ENCODE results near the gene SLX4IP.
"Not testable (repeated sequence)": the region's sequence is repeated elsewhere in the genome, so short reads cannot be mapped to it uniquely, and the experiment has no call there.

The SLX4IP gene

DNA sequence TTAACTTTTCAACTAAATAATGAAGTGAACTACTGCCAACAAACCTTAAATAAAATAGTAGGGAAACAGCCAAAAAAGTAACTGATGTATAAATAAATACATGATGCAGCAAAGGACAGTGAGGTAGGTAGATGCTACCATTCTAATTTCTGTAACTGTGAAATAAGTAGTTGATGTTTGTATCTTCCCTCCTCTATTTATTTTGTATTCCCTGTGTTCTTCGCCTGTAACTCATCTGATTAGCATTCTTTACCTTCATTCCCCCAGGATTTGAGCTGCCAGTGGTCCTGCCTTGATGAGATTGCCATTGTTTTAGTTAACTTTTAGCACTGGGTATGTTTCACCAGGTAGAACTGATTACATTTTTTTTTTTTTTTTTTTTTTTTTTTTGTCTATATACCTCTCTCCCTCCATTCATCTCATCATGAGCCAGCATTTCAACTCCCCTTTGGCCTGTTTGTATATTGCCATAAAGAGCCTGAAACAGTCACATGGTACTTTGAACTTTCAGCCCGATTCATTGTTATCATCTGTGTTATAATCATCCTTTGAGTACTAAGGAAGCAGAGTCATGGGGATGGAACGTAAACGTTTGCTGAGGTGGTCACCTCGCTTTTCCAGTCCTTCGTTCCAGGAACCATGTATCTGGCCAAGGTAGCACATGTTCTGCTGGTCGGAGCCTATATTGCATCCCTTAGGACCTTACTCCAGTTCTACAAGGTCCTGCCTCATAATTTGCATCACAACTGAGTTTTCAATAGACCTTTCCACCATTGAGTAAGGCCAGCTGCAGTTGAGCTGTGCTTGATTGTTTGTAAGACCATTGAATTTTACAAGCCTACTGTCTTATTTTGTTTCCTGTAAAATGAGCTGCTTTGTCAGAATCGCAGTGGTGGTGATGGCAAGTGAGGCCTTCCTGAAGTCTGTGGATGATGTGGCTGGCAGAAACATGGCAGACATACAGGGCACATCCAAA is 131.1 kb downstream of the SLX4IP start:
- no peak overlapping the region for H3K4me3 ChIP-seq (ENCODE audit: low read depth, low read length)

DNA sequence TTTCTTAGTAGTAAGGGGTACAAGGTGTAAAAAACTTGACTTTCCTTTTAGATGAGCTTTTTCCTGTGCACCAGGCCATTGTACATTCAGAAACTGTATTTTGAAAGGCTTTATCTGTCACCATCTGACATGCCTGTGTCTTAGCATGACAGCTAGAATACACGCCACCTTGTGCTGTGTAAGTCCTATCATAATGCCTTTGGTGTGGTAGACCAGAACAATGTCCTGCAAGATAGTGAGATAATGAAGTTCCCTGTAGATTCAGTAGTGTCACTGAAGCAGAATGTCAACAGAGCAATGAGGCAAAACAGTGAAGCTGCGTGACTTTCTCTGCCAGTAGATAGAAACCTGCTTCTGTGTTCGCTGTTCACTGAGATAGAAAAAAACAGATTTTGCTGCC is 132.9 kb downstream of the SLX4IP start:
- no peak overlapping the region for H3K4me3 ChIP-seq (ENCODE audit: low read depth, low read length)

DNA sequence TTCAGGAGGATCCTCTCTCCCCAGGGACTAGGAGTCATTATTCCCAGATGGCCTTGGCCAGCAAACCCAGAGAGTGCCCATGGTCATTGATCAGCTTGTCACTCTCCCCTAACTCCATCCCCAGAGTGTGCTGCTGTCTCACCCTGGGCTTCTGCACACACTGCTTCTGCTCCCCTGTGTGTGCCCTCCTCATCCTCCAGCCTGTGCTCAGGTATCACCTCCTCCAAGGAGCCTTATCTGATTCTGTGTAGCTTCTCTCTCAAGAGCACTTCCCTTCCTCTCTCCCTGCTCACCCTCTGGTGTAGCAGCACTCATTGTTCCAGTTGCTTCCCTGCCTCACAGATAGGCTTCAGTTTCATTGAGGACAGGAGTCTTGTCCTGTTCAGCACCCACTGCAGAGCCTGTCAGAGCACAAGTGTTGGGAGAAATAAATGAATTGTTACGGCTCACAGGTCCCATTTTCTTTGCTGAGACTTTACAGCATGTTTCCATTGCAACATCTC is 136.3 kb downstream of the SLX4IP start:
- H3K4me3 ChIP-seq (ENCODE audit: low read depth, low read length) = no peak overlapping the region

DNA sequence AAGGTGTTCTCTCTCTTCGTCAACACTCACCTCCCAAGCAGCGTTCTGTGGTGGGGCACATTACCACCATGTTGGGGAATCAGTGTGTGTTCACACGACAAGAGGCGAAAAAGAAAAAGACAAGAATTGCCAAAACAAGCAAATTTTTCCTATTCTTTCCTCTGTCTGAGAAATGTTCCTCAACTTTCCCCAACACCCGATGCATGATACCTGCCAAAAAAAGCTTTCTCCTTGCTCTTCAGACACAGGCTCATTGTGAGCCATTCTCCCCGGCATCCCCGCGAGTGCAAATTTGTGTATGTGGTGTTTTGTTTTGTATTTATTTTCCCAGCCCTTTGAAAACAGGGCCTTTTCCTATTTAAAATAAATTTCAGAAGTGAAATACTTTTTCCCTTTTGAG is 137.7 kb downstream of the SLX4IP start:
- H3K4me3 ChIP-seq (ENCODE audit: low read depth, low read length) = no peak overlapping the region

DNA sequence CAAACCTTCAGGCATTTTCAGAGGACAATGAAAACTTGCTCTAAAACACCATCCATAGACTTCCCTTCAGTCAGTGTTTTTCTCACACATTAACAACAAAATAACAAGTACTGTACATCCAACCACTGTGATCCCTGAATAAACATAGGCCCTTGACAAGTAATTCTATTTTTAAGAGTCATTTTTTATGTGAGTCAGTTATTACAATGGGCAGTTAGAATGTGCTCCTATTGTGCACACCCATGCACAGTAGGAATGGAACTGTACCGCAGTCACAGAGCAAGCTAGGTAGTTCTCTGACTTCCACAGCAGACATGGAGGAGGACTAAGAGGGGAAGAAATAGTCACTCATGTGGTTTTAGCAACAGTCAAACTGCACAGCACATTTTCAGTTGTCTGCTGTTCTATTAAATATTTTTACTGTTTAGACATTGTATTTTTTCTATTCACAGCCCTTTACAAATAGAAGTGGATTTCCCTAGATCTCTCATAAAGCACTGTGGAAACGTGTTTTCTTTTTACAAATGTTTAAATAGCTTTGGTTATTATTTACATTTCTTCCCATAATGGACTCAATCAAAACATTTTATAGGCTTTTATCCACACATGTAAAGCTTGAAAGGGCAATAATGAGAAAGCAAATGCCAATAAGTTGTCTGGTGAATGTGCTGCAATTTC is 138.3 kb downstream of the SLX4IP start:
- H3K4me3 ChIP-seq (ENCODE audit: low read depth, low read length) = no peak overlapping the region

DNA sequence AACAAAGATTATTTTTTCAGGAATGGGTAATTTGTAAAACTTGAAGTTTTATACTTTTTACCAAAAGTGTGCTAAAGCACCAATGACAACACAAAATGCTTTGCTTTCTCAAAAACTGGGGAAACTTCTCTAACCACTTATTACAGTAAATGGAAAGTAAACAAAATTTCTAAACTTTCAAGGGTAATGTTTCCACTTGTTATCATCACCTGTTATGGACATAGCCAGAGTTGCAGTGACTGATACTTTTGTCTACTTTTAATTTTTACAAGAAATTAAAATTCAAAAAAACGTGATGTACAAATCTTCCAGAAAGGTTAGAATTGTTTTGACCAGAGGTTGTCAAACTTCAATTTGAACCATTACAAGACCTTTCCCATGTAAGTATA is 138.8 kb downstream of the SLX4IP start:
- H3K4me3 ChIP-seq (ENCODE audit: low read depth, low read length) = no peak overlapping the region

DNA sequence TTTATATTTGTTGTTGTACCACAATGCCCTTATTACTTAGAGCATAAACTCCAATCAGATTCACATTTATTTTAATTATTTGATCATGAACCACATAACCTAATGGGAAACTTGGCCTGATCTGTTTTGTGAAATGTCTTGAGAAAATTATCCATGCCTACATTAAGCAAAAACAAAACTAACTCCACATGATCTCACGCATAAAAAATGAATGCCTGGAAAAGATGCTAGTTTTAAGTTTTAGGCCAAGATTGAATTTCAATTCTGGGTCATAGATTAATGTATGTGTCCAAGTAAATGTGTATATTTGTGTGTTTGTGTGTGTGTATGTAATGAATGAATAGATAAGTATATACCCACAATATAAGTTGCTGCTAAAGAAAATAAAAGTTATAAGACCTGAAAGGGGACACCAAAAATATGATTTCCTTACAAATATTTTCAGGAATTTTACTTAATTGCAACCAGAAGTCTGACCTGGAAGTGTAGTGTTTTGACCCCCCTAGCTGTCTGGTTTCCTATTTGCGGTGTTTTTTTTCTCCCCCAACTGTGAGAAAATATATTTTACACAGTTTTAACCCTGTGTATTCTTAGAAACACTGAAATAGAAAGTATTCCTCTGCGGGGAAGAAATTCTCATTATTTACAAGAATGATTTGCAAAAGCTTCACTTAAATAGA is 141.4 kb downstream of the SLX4IP start:
- H3K4me3 ChIP-seq (ENCODE audit: low read depth, low read length) = no peak overlapping the region

DNA sequence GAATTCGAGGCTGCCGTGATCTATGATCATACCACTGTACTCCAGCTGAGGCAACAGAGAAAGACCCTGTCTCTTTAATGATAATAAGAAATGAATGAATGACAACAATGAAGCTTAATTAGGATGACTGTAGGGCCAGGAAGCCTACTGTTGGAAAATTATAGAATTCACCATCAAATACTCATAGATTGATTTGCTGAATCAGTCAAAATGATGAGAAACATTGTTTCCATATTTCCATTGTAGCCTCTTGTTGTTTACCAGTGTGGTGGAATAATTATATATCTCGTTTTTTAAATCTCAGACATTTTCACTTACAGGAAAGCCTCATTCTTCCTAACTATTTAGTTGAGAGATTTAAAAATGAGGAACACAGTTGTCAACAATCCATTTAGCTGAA is 142.5 kb downstream of the SLX4IP start:
- H3K4me3 ChIP-seq (ENCODE audit: low read depth, low read length) = no peak overlapping the region

DNA sequence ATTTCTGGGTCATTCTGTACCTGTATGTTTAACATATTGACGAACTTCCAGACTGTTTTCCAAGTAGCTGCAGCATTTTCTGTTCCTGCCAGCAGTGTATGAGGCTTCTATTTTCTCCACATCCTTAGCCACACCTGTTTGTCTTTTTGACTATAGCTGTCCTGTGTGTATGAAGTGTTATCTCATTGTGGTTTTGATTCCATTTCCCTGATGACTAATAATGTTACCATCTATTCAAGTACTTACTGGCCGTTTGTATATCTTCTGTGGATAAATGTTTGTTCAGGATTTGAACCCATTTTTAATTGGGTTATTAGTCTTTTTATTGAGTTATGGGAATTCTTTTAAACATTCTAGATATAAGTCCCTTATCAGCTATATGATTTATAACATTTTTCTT is 143.5 kb downstream of the SLX4IP start:
- H3K4me3 ChIP-seq (ENCODE audit: low read depth, low read length) = no peak overlapping the region

DNA sequence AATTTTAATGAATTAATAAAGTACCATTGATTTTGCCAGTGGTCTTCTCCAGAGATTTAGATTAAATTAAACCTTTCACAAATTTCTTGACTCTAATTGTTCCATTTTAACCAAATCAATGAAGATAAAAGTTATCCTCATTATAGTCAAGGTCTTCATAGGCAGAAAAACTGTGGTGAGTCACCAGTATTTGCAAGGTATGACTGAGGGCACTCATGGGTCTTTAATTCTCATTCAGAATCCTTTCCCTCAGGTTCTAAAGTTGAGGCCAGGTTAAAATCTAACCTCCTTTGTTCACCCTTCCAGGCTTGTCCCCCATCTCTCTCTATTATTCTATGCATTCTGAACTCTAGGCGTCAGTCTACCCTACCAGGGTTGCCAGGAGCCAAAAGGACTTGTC is 144.8 kb downstream of the SLX4IP start:
- H3K4me3 ChIP-seq (ENCODE audit: low read depth, low read length) = no peak overlapping the region

DNA sequence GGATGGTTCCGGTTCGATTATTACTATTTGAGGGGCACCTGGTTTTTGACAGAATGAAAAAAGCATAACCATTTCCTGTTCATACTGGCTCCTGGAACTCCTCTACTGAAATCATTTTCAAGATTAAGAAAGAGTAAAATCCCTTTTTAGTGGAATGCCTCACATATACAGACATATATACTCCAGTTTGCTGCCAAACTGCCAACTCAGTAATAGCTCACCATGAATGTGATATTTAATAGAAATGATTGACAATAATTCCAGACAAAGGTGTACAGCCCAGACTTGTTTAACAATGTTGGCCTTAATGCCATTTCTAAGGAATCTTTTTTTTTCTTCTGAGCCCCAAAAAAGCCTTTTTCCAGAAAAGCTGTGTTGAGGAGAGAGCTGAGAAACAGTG is 145.6 kb downstream of the SLX4IP start:
- H3K4me3 ChIP-seq (ENCODE audit: low read depth, low read length) = no peak overlapping the region

DNA sequence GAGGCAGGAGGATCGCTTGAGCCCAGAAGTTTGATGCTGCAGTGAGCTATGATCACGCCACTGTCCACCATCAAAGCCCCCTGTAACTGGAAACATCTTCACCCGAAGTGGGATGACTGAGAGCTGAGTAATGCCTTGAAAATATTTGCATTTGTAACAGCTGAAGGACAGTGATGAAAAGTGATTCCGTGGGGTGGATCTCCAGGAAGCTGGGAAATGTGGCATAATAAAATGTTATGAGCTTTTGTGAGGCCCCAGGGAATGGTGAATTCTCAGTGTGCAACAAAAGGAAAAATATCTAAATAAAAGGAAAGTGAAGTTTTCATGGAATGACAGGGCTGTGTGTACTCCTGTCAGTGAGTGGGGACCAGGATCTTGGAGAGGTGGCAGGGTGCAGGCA is 146.7 kb downstream of the SLX4IP start:
- H3K4me3 ChIP-seq (ENCODE audit: low read depth, low read length) = no peak overlapping the region

DNA sequence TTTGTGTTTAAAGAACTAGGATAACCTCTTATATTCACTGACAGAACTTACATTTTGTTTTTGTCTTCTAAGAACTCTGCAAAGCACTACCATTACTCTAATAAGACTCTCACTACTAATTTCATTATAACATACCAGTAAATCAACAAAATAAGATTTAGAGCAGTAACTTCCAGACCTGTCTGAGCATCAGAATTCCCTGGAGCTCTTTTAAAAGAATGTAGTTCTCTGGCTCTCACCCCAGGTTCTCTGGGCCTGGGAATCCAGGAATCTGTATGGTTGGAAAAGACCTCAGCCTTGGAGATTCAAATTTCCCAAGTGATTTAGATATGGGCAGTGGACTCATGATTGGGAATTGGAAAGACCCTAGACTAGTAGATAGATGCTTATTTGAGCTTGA is 149.3 kb downstream of the SLX4IP start:
- H3K4me3 ChIP-seq (ENCODE audit: low read depth, low read length) = no peak overlapping the region

DNA sequence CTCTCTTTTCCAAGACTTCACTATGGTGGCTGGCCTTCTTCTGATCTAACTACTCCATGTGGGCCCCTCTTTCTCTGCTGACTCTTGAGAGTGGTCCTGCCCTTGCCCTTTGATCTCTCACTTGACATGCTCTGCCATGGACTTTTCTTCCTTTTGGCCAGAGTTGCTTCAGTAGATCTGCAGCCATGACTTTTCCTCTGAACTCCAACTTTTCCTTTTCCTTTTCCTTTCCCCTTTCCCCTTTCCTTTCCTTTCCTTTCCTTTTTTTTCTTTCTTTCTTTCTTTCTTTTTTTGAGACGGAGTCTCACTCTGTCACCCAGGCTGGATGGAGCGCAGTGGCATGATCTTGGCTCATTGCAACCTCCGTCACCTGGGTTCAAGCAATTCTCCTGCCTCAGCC is 150.2 kb downstream of the SLX4IP start:
- no peak overlapping the region for H3K4me3 ChIP-seq (ENCODE audit: low read depth, low read length)

DNA sequence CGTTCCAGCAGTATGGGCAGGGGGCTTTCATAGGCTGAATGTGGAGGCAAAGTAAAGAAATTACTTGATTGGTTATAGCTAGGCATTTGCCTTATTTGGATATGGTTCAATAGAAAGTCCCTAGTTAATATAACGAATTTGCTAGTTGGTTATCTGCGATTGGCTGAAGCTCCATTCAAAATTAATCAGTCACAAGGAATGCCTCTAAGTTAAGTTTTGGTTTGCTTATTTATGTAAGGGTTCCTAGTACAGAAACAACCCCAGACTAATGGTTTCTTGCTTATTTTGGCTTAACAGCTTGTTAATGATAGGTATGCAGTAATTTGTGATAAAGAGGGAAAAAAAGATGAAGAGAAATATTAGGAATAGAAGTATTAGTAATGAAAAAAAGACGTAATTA is 151.2 kb downstream of the SLX4IP start:
- no peak overlapping the region for H3K4me3 ChIP-seq (ENCODE audit: low read depth, low read length)

DNA sequence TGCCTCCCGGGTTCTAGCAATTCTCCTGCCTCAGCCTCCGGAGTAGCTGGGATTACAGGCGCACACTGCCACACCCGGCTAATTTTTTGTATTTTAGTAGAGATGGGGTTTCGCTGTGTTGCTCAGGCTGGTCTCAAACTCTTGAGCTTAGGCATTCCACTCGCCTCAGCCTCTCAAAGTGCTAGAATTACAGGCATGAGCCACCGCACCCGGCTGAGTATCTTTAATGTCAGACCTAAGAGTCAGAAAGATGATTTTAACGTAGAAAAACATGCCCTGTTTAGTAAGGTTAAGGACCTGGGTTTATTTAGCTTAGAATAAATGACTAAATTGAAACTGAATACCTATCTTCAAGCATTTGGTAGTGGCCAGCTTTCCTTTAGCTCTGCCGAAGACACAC is 155.3 kb downstream of the SLX4IP start:
- H3K4me3 ChIP-seq (ENCODE audit: low read depth, low read length) = not testable (repeated sequence)

DNA sequence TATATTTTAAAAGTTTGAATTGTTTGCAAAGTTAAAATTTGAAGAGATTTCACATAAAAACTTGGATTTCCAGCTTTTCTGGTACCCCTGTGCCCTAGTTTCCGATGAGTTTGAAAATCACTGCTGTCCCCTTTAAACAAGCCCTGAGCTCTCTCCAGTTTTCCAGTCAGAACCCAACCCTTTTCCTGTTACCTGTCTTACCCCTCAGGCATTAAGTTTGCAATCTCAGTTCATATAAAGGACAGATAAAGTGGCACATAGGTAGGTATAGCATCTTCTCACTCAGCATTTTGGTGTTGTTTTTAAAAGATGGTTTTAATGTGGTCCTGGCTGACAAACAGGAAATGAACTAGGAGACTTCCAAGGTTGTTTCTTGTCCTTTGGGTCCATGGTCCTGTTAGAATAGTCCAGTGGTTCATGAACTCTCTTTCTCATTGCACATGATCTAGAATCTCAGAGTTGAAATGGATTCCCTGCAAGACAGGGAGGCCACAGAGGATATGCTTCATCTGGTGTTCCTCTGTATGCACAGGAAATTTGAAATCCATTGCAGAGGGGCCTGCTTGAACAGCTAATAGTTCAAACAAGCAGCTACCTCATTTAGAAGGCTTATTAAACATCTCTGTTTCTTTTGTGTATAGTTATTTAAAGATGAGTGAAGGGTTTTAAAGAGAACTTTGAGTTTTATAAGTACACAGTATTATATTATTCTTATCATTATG is 156.0 kb downstream of the SLX4IP start:
- H3K4me3 ChIP-seq (ENCODE audit: low read depth, low read length) = no peak overlapping the region

DNA sequence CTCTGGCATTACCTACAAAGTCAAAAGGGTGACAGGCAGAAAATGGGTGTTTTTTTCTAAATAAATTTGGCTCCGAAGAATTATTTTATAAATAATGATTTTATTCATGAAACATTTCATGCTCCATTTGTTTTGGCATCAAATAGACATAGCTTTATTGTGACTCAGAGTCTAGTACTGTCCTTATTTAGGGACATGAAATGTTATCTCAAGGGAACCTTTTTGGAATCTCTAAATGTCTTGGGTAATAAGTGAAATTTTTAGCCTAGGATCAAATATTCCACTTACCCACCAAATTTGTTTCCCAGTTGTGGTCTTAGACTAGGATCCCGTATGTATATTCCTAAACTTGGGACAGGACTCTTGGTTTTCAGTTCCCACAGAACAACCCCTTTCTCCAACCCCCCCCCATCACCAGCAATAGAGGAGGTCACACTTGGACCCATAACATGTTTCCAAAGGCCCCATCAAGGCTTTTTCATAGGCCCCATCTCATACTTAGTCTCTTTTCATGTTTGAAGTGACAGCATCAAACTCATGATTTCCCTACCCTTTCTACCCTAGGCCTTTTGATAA is 156.9 kb downstream of the SLX4IP start:
- H3K4me3 ChIP-seq (ENCODE audit: low read depth, low read length) = no peak overlapping the region

DNA sequence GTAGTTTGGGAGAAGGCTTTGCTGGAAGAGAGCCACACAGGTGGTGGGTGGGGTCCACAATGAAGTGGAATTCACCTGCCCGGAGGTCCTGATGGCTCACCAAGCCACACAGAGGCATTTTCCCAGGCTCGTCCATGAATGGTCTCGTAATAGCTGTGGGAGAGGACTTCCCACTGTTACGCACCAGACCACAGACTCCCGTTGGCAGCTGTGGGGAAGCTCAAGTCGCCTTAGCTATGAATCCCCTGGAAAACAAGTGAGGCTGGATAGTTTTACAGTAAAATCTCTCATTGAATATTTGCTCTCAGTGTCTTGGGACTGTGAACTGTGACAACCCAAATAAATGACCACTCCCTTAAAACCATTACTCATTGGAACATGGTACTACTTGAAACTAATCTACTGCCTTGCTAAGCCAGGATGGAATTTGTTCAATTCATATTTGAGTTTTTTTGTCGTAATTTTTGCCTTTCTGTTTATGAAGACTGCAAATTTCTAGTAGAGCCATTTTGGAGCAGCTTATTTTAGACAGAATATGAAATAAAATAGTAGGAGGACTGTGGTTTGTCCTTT is 159.3 kb downstream of the SLX4IP start:
- no peak overlapping the region for H3K4me3 ChIP-seq (ENCODE audit: low read depth, low read length)

DNA sequence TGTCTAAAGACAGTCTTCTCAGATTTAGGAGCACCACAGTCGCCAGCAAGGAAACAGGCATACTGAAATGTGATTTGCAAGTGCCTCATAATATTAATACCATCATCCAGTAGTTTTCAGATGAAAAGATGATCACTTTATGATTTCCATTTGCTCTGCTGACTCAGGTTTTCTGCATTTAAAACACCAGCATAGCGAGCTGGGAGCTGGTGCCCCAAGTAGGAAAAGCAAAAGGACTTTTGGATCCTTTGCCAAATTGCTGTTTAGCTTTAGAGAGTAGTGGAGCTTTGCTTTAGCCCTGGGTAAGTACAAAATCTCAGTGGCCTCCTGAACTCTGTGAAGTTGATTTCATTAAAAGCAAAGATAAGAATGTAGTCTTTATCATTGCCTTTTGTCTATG is 160.2 kb downstream of the SLX4IP start:
- H3K4me3 ChIP-seq (ENCODE audit: low read depth, low read length) = no peak overlapping the region

Data from iPS-11a (cell line).